Suprapubic skin (tissue), 3 donors: Measurements from ENCODE around the gene GPR146.

Source experiments
- EP300 ChIP-seq: sonication (generic); formaldehyde crosslinking; IDR thresholded peaks from one replicate; pipeline ENCODE4 v1.6.1; 2017; ENCODE audit warnings: antibody characterized with exemption
- POLR2A ChIP-seq, 2 donors: fragments of 450-650 bp; IDR thresholded peaks; one replicate each; pipeline ENCODE4 v1.6.1; 2017; ENCODE audit warnings: antibody characterized with exemption in 2 of 2, mild to moderate bottlenecking in 2 of 2, moderate library complexity in 2 of 2
- TF ChIP-seq, protein P1 (sequence below), 2 donors: fragments of 200-600 bp in 1 of 2; fragments of 450-650 bp in 1 of 2; sonication (generic) in 1 of 2; IDR thresholded peaks; one replicate each; pipeline ENCODE4 v1.5.1; 2016 to 2019; ENCODE audit warnings: antibody characterized with exemption in 2 of 2, mild to moderate bottlenecking in 1 of 2, moderate library complexity in 1 of 2

DNA sequence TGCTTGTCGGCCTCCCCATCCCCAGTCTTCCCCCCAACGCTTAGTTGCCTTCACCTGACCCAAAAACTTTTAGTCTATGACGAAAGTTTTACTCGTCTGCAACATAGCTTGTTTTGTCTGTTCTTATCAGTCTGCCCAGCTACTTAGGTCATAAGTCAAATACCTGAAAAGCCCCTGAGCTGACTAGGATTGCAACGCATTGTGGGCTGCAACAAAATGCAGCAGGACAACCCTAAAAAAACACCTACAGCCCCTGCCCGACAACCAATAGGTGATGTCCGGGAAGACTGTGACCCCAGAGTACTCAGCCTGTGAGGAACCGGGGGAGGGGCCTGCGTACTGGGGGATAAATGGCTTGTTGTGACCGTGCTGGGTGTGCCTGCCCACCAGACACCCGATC, 24.3 kb downstream of the GPR146 start:
- TF ChIP-seq, protein P1, sequence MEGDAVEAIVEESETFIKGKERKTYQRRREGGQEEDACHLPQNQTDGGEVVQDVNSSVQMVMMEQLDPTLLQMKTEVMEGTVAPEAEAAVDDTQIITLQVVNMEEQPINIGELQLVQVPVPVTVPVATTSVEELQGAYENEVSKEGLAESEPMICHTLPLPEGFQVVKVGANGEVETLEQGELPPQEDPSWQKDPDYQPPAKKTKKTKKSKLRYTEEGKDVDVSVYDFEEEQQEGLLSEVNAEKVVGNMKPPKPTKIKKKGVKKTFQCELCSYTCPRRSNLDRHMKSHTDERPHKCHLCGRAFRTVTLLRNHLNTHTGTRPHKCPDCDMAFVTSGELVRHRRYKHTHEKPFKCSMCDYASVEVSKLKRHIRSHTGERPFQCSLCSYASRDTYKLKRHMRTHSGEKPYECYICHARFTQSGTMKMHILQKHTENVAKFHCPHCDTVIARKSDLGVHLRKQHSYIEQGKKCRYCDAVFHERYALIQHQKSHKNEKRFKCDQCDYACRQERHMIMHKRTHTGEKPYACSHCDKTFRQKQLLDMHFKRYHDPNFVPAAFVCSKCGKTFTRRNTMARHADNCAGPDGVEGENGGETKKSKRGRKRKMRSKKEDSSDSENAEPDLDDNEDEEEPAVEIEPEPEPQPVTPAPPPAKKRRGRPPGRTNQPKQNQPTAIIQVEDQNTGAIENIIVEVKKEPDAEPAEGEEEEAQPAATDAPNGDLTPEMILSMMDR (IDR thresholded peaks at IDR 0.05): no peak
- TF ChIP-seq POLR2A (IDR thresholded peaks at IDR 0.05) (no peak), EP300 (no peak)
